Hematopoietic multipotent progenitor cell treated with erythropoietin and hydrocortisone succinate and interleukin-3 and kit ligand, for 17 days (in vitro differentiated cells): ENCODE results near the gene NUP98.

Experiments
- DNase-seq: peaks from one replicate; pipeline ENCODE4 v3.0.0-alpha.2; 2015; ENCODE audit warnings: low spot score

The NUP98 gene

DNA sequence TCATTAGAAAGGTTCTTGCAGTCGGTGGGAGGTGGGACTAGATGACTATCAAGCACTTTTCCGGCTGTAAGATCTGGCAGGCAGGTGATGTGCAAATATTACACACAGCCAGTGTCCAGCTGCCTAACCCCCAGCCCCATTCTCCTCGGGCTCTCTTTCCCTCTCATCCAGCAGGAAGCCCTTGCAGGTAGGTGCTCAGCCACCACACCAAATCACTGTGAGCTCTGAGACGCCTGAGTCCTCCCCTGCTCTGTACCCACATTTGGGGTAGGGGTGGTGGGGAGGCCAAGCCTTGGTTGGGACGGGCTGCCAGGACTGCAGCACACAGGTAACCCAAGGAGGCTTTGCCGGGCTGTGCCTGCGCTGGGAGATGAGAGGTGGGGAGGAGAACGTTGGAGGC, 156.2 kb downstream of the NUP98 start:
- DNase-seq = no peak

DNA sequence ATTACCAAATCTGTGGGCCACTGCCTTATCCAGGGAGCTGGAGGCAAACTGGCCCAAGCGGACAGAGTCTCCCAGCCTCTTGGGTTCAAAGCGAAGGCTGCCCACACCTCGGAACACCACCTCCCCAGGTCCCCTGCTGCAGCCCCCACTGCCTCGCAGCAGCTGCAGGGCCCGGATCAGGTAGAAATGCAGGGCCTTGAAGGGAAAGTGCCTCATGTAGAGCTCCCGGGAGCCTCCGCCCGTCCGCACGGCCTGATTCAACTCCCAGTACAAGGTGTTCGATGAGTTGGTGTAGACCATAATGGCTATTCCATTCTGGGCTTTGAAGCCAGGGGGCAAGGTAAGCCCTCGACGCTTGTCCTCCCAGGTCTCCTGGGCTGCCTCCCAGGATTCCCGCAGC, 157.5 kb downstream of the NUP98 start:
- no peak for DNase-seq

DNA sequence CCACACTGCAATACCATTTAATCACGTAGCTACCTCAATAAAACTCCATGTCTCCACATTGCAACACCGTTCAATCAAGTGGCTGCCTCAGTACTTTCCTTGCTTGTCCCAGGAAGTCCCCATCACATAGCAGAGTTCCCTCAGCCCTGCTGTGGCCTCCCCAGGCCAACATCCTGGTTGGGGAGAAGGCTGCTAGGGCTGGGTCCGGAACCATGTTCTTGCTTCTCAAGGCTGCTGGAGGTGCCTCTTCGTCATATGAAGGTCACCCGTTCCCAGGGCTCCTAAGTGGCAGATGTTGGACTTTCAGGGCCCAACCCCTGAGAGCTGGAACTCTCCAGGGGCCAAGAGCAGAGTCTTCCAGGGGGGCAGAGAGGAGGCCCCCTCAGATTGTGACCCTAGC, 158.8 kb downstream of the NUP98 start:
- no peak for DNase-seq

DNA sequence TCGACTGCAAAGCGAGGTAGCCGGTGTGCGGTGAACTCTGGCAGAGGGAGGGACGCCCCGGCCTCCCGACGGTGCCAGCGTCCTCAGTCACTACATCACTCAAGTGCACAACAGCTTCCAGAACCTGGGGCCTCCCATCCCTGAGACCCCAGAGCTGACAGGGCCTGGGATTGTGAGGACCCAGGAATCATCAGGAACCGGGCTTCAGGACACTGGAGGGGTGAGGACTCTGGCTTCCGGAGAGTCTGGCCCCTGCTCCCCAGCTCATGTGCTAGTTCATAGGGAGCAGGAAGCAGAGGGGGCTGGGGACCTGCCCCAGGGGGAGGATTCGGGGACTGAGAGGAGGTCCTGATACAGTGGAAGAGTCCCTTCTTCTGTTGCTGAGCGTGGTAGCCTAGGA, 160.2 kb downstream of the NUP98 start:
- DNase-seq = no peak

DNA sequence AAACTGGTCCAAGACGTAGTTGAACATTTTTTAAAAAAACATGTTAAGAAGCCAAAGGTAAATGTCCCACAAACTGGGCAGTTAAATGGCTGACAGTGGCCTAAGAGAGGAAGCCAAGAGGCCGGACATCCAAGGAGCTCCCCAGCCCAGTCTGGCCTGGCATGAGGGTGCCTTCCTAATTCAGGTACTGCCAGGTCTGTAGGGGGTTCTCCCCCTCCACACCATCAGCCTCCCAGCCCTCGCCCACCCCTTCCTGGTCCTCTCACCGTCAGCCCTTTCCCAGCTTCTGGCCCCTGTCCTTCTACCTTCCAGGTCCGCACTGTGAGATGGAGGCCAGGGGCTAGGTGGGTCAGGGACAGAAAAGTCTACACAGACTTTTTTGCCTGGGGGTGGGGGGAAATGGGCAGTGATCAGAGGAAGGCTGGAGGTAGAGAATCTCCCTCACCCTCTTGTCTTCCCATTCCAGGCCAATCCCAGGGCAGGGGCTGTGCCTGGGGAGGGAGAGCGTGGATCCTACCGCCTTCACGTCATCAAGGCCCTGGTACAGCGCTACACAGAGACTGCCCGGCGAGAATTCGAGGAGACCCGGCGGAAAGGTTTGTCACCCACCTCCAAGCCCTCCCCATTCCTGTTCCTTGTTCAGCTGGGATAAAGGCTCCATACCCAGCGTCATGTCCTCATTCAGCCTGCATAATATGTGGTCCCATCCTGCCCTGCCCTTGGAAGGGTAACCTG, 161.5 kb downstream of the NUP98 start:
- no peak for DNase-seq

DNA sequence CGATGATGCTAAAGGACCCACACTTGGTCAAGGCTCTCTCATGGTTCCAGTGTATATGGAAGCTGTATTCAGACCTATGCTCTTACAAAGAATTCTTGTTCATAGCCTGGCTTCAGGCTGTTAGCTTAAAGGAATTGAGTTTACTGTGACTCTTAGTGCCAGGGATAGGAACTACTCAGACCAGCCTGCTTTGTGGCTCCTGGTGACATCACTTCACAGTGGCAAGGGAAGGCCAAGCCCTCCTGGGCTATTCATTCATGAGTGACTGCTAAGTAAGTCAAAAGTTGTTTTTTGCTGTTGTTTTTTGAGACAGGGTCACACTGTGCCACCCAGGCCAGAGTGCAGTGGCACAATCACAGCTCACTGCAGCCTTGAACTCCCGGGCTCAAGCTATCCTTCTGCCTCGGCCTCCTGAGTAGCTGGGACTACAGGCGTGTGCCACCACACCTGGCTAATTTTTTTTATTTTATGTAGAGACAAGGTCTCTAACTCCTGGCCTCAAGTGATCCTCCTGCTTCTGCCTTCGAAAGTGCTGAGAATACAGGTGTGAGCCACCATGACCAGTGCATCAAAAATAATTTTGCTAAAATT, 165.2 kb downstream of the NUP98 start:
- no peak for DNase-seq

DNA sequence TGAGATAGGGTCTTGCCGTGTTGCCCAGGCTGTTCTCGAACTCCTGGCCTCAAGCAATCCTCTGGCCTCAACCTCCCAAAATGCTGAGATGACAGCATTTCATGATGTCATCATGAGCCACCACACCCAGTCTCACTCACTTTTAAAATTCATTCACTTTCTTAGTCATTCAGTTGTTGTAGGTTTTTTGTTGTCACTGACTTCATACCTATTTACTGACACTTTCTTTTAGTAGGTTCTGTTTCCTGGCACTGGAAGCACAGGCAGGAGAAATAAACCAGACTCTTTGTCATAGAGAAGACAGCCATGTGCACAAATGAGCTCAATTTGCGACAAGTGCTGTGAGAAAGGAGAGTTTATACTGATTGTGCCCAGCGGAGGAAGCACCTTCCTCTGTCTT, 166.0 kb downstream of the NUP98 start:
- no peak for DNase-seq

DNA sequence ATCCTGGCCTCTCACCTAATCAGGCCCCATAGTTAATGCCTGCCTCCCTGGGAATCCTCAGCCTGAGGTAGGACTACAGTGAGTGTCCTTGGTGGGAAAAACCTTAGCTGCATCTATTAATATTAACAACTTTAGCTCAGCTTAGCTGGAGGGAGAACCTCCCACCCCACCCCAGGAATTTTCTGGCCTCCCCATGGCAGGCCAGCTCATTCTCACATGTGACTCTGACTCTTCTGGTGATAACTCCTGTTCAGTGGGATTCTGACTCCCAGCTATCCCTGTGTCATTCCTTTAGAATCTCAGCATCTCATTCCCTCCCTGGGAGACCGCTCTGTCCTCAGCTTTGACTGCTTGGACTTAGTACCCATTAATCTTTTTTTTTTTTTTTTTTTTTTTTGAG, 170.1 kb downstream of the NUP98 start:
- DNase-seq = no peak

DNA sequence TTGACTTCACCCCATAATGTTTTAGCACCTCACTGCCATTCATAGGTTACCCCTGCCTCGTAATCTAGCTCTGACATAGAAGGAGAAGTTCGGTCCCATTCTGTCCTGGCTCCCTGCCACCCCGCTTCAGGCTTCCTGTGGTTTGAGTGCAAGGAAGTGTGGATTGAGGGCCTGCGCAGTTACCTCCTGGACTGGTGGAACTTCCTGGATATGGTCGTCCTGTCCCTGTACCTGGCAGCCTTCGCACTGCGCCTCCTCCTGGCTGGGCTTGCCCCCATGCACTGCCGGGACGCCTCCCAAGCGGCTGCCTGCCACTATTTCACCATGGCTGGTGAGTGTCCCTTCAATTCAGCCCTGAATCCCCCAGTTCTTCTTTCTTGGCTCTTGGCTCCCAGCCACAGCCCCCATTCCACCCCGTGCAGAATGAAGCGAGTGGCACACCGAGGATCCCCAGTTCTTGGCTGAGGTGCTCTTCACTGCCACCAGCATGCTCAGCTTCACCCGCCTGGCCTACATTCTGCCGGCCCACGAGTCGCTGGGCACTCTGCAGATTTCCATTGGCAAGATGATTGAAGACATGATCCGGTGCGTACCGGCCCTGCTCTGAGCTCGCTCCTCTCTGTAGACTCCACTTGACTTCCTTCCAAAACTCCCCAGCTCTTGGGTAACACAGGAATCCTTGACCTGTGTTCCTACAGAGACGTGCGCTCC, 170.9 kb downstream of the NUP98 start:
- DNase-seq = no peak
